Stomach (tissue), 9 donors: ENCODE data around the gene COL13A1. TPM values are rescaled to one million over a fixed set of nuclear protein-coding genes. Genes with fewer than 3 reads are reported as not detected.

Experiments used
- DNase-seq, 2 donors: peaks; one replicate each; pipeline versions ENCODE4 v3.0.0 to v3.0.0-alpha.2; 2013 to 2019
- H3K27ac ChIP-seq, 5 donors: fragments of 200-600 bp in 4 of 5; sonication (generic) in 4 of 5; one replicate each; pipeline ENCODE4 v1.5.1; 2013 to 2019; ENCODE audit warnings: mild to moderate bottlenecking in 1 of 5, moderate library complexity in 1 of 5
- H3K27me3 ChIP-seq, 3 donors: fragments of 200-600 bp; sonication (generic); one replicate each; pipeline ENCODE4 v1.5.1; 2017 to 2019; ENCODE audit warnings: mixed run types in 1 of 3
- H3K36me3 ChIP-seq, 4 donors: fragments of 200-600 bp; sonication (generic); 1 replicate in 3 of 4; 2 replicates in 1 of 4; pipeline ENCODE4 v1.5.1; 2016 to 2019
- H3K4me1 ChIP-seq, 4 donors: fragments of 200-600 bp; sonication (generic); one replicate each; pipeline ENCODE4 v1.5.1; 2016 to 2019
- H3K4me3 ChIP-seq, 4 donors: fragments of 200-600 bp; sonication (generic) in 3 of 4; one replicate each; pipeline ENCODE4 v1.5.1; 2016 to 2019; ENCODE audit warnings: mild to moderate bottlenecking in 1 of 4
- H3K9me3 ChIP-seq, 4 donors: fragments of 200-600 bp; sonication (generic); one replicate each; pipeline ENCODE4 v1.5.1; 2016 to 2019
- CTCF ChIP-seq, 7 experiments: fragments of 450-650 bp in 4 of 7; fragments of 200-600 bp in 3 of 7; sonication (generic) in 3 of 7; IDR thresholded peaks; one replicate each; pipeline ENCODE4 v1.5.1; 2016 to 2019; ENCODE audit warnings: antibody characterized with exemption in 7 of 7, control low read depth in 2 of 7, mild to moderate bottlenecking in 1 of 7
- EP300 ChIP-seq: sonication (generic); formaldehyde crosslinking; IDR thresholded peaks from one replicate; pipeline ENCODE4 v1.6.1; 2017; ENCODE audit warnings: antibody characterized with exemption
- POLR2A ChIP-seq, 4 donors: fragments of 450-650 bp; IDR thresholded peaks; one replicate each; pipeline ENCODE4 v1.6.1; 2016; ENCODE audit warnings: antibody characterized with exemption in 4 of 4, control low read depth in 2 of 4, mild to moderate bottlenecking in 1 of 4, moderate library complexity in 1 of 4
- POLR2AphosphoS5 ChIP-seq, 3 donors: sonication (generic); formaldehyde crosslinking; IDR thresholded peaks; one replicate each; pipeline ENCODE4 v1.6.1; 2016; ENCODE audit warnings: antibody characterized with exemption in 3 of 3
- WGBS, 5 donors: extraction: QIAGEN DNeasy Blood & Tissue Kit in 3 of 5; methylation state at CpG; one replicate each; pipeline versions ENCODE4 v1.1.5 to v1.1.7; 2013 to 2018; 5-methylcytosine and 5-hydroxymethylcytosine counted together
- intact Hi-C: fragments of 100-400 bp; cut with DNase I; formaldehyde crosslinking; loops from one replicate; pipeline ENCODE4 v1.15.1; 2023; ENCODE audit warnings: low total_unique reads
- polyA plus RNA-seq, 3 donors: library from polyadenylated mRNA; stranded (reverse); fragments of 200-250 nt; gene quantifications; one replicate each; pipeline ENCODE4 v1.2.3, GENCODE V29; 2013
- total RNA-seq, 5 donors: library from RNA; depleted of rRNA; stranded (reverse); fragments of >200 nt; gene quantifications; one replicate each; pipeline versions ENCODE4 v1.1.0 to v1.2.3, GENCODE V29; 2014 to 2016
- donor health status: healthy with polysubstance abuse.
- donor health status: Bipolar disorder and iron deficiency.
- donor health status: healthy.

Gene COL13A1
- total and polyA plus RNA-seq, 8 donors, result 0.58 to 9.9 (median 6.9) TPM

GRCh38 chr10:69958556-69958902 lies 156.8 kb downstream of the COL13A1 start:
- H3K9me3 ChIP-seq, result no peaks in the 10 kb centered on the region
- no peak overlapping the region for H3K4me3 ChIP-seq
- H3K4me1 ChIP-seq, result peaks cover 0 to 7% (median 0%) of the 10 kb centered on the region in 4 donors
- no peak for DNase-seq
- intact Hi-C loops, result no loop called here
- no peak overlapping the region for H3K27ac ChIP-seq
- no peaks in the 10 kb centered on the region for H3K36me3 ChIP-seq
- no peaks in the 10 kb centered on the region for H3K27me3 ChIP-seq
- TF ChIP-seq POLR2AphosphoS5 (IDR thresholded peaks at IDR 0.05) (no peak), POLR2A (IDR thresholded peaks at IDR 0.05) (no peak), CTCF (IDR thresholded peaks at IDR 0.05) (peak in 1 of 7 experiments; percentile 5), EP300 (no peak)

GRCh38 chr10:69959911-69960310 lies 158.2 kb downstream of the COL13A1 start:
- Histone ChIP-seq H3K4me1 (peaks cover 0 to 7% (median 0%) of the 10 kb centered on the region in 4 donors), H3K9me3 (no peaks in the 10 kb centered on the region), H3K4me3 (no peak overlapping the region), H3K27ac (no peak overlapping the region), H3K36me3 (no peaks in the 10 kb centered on the region), H3K27me3 (peaks cover 0 to 6% (median 0%) of the 10 kb centered on the region in 3 donors)
- intact Hi-C loops, result no loop called here
- 66 to 82% (median 77%) methylated on average over 8 of the region's 8 CpGs for WGBS, 5 donors
- DNase-seq, result no peak
- TF ChIP-seq CTCF (IDR thresholded peaks at IDR 0.05) (no peak), POLR2AphosphoS5 (IDR thresholded peaks at IDR 0.05) (no peak), EP300 (no peak), POLR2A (IDR thresholded peaks at IDR 0.05) (no peak)

- H3K9me3 ChIP-seq, result no peaks in the 10 kb centered on the region
- no peak overlapping the region for H3K27ac ChIP-seq
- H3K4me1 ChIP-seq, result peaks cover 0 to 7% (median 0%) of the 10 kb centered on the region in 4 donors
- H3K27me3 ChIP-seq, result peaks cover 0 to 6% (median 0%) of the 10 kb centered on the region in 3 donors
- TF ChIP-seq POLR2A (IDR thresholded peaks at IDR 0.05) (no peak), EP300 (no peak), CTCF (IDR thresholded peaks at IDR 0.05) (no peak), POLR2AphosphoS5 (IDR thresholded peaks at IDR 0.05) (no peak)
- WGBS, 5 donors, result 58 to 77% (median 66%) methylated on average over 4 of the region's 4 CpGs
- H3K36me3 ChIP-seq, result no peaks in the 10 kb centered on the region
- no peak overlapping the region for H3K4me3 ChIP-seq
- no peak for DNase-seq
- intact Hi-C loops, result no loop called here
These were observed 158.9 kb downstream of the COL13A1 start for GRCh38 chr10:69960606-69960987.

- intact Hi-C loops, result no loop called here
- WGBS, 5 donors, result 37 to 54% (median 47%) methylated on average over 12 of the region's 12 CpGs
- TF ChIP-seq CTCF (IDR thresholded peaks at IDR 0.05), result no peak
- TF ChIP-seq POLR2A (IDR thresholded peaks at IDR 0.05), result no peak
- TF ChIP-seq POLR2AphosphoS5 (IDR thresholded peaks at IDR 0.05), result no peak
- no peak for TF ChIP-seq EP300
- Histone ChIP-seq H3K27me3 (peaks cover 0 to 6% (median 0%) of the 10 kb centered on the region in 3 donors), H3K36me3 (no peaks in the 10 kb centered on the region), H3K27ac (no peak overlapping the region), H3K9me3 (no peaks in the 10 kb centered on the region), H3K4me1 (peaks cover 0 to 7% (median 0%) of the 10 kb centered on the region in 4 donors), H3K4me3 (no peak overlapping the region)
- DNase-seq, result peak; percentile 16 to 30
These were observed 159.5 kb downstream of the COL13A1 start for GRCh38 chr10:69960988-69961880.
